Panc1 (cell line): ENCODE measurements around the gene HLA-E. TPM values are rescaled to one million over a fixed set of nuclear protein-coding genes. Genes with fewer than 3 reads are reported as not detected.
"Not testable (repeated sequence)": the region's sequence is repeated elsewhere in the genome, so short reads cannot be mapped to it uniquely, and the experiment has no call there.

Source experiments
- ATAC-seq: fragments of 200-7000 bp; cut with Tn5 transposase; 2 replicates; pipeline ENCODE4 v1.9.1; 2020; ENCODE audit warnings: mild to moderate bottlenecking, moderate library complexity
- BruUV-seq: library from RNA; stranded (reverse); fragments of 400-500 nt; replicated peaks from 2 replicates; lab custom pipeline; 2021; lab: Mats Ljungman, UMichigan
- CTCF ChIA-PET: fragments of 300-600 bp; sonication (Branson Sonifier 250); formaldehyde crosslinking; loops from one replicate; lab custom pipeline; 2022; ENCODE audit warnings: antibody characterized with exemption; lab: Charles Lee
- POLR2A ChIA-PET: fragments of 300-600 bp; sonication (Branson Sonifier 250); formaldehyde crosslinking; loops from one replicate; lab custom pipeline; 2022; ENCODE audit warnings: antibody characterized with exemption; lab: Charles Lee
- DNase-seq: peaks from one replicate; pipeline ENCODE4 v3.0.0-alpha.2; 2010; ENCODE audit warnings: low read depth, low spot score
- H3K27ac ChIP-seq: 2 replicates; pipeline ENCODE4 v1.5.1; 2011; ENCODE audit warnings: mild to moderate bottlenecking, low read length, inconsistent platforms
- H3K27me3 ChIP-seq: fragments of 200-500 bp; sonication (Bioruptor generic); 2 replicates; pipeline ENCODE4 v1.6.0; 2014; ENCODE audit warnings: low read length, inconsistent platforms; ENCODE audit not compliant: control insufficient read depth, insufficient read depth
- H3K36me3 ChIP-seq: fragments of 200-500 bp; sonication (Bioruptor generic); 2 replicates; pipeline ENCODE4 v1.5.1; 2014; ENCODE audit warnings: inconsistent platforms, mild to moderate bottlenecking, low read length, moderate library complexity; ENCODE audit not compliant: control insufficient read depth, insufficient read depth
- H3K4me1 ChIP-seq: 2 replicates; pipeline ENCODE4 v1.5.1; 2011; ENCODE audit warnings: inconsistent platforms, mild to moderate bottlenecking, low read length, moderate library complexity; ENCODE audit not compliant: control insufficient read depth, insufficient read depth
- H3K4me3 ChIP-seq, 2 experiments: 2 replicates each; pipeline ENCODE4 v1.5.1; 2011 to 2012; ENCODE audit warnings: low read depth in 2 of 2, low read length in 2 of 2, mild to moderate bottlenecking in 2 of 2, inconsistent platforms in 1 of 2, moderate library complexity in 1 of 2
- H3K9me3 ChIP-seq: fragments of 200-500 bp; sonication (Bioruptor generic); 2 replicates; pipeline ENCODE4 v1.5.1; 2014; ENCODE audit warnings: low read depth, mild to moderate bottlenecking, inconsistent platforms, low read length, moderate library complexity; ENCODE audit not compliant: control insufficient read depth, insufficient read depth
- POLR2AphosphoS5 ChIP-seq: IDR thresholded peaks from 2 replicates; pipeline ENCODE4 v1.6.1; 2012; ENCODE audit warnings: mild to moderate bottlenecking, low read depth, low read length, moderate library complexity
- SIN3A ChIP-seq: IDR thresholded peaks from 2 replicates; pipeline ENCODE4 v1.6.1; 2012; ENCODE audit warnings: low read depth, mild to moderate bottlenecking, low read length, moderate library complexity, borderline replicate concordance; ENCODE audit not compliant: insufficient read depth
- in situ Hi-C: cut with HindIII; loops from 2 replicates; pipeline ENCODE4 v1.10.0; 2016; ENCODE audit warnings: low sequenced_read_pairs, low pct_unique_long_range_greater_than_20kb
- intact Hi-C: fragments of 100-400 bp; cut with micrococcal nuclease; formaldehyde crosslinking; loops from one replicate; pipeline ENCODE4 v1.10.0; 2022; ENCODE audit not compliant: unreplicated experiment
- total RNA-seq: library from RNA; stranded (reverse); gene quantifications from one replicate; pipeline ENCODE4 v1.2.1, GENCODE V29; 2021; ENCODE audit not compliant: unreplicated experiment

Gene HLA-E
- total RNA-seq, 1 experiment from 2014 or later: 132 TPM

GRCh38 chr6:30515944-30516753 is 26.8 kb downstream of the HLA-E start:
- no peaks in the 10 kb centered on the region for H3K4me1 ChIP-seq
- intact Hi-C loops (no loop called here), in situ Hi-C loops (no loop called here)
- POLR2A ChIA-PET: interaction anchor here (0.7 to 1.1 kb wide), 3 partner anchors 12 to 204 kb away, joined by 3 to 11 read pairs (median 5); no protein-coding TSS in a partner anchor
- H3K4me3 ChIP-seq: peak overlapping the region; percentile 62 to 67
- H3K27ac ChIP-seq: peak overlapping the region; percentile 89
- H3K36me3 ChIP-seq: no peaks in the 10 kb centered on the region
- TSS peak; percentile 87 for BruUV-seq
- ATAC-seq: peak; percentile 95
- no peaks in the 10 kb centered on the region for H3K9me3 ChIP-seq
- CTCF ChIA-PET: interaction anchor here (0.6 to 2.3 kb wide), 5 partner anchors 16 to 92 kb away, joined by 3 to 10 read pairs (median 5); no protein-coding TSS in a partner anchor
- DNase-seq: peak; percentile 46
- TF ChIP-seq SIN3A: no peak
- TF ChIP-seq POLR2AphosphoS5: peak; percentile 42; the same call in 1 of the 2 replicates
- H3K27me3 ChIP-seq: no peaks in the 10 kb centered on the region

- H3K36me3 ChIP-seq, in situ Hi-C loops, DNase-seq, H3K27me3 ChIP-seq, ATAC-seq, H3K9me3 ChIP-seq, BruUV-seq, intact Hi-C loops, H3K4me1 ChIP-seq: not testable (repeated sequence)
- Histone ChIP-seq H3K27ac (peak overlapping the region; percentile 89), H3K4me3 (peak overlapping the region; percentile 62 to 67)
- CTCF ChIA-PET: interaction anchor here (0.7 to 2.3 kb wide), 4 partner anchors 15 to 93 kb away, joined by 3 to 10 read pairs (median 6); no protein-coding TSS in a partner anchor
- POLR2A ChIA-PET: interaction anchor here (0.7 to 1.1 kb wide), 2 partner anchors 13 to 204 kb away, joined by 3 to 5 read pairs; no protein-coding TSS in a partner anchor
These were observed 27.4 kb downstream of the HLA-E start for GRCh38 chr6:30516754-30517076.

- POLR2A ChIA-PET, BruUV-seq, in situ Hi-C loops, H3K4me1 ChIP-seq, H3K27me3 ChIP-seq, H3K36me3 ChIP-seq, ATAC-seq, H3K27ac ChIP-seq, DNase-seq, intact Hi-C loops, H3K9me3 ChIP-seq, H3K4me3 ChIP-seq: not testable (repeated sequence)
- CTCF ChIA-PET: interaction anchor here (2.3 kb wide), 1 partner anchor 14 kb away, joined by 10 read pairs; no protein-coding TSS in a partner anchor
These were observed 28.6 kb downstream of the HLA-E start for GRCh38 chr6:30517767-30518504.

GRCh38 chr6:30518505-30519145 is 29.3 kb downstream of the HLA-E start:
- in situ Hi-C loops, ATAC-seq, CTCF ChIA-PET, H3K4me1 ChIP-seq, POLR2A ChIA-PET, H3K36me3 ChIP-seq, H3K4me3 ChIP-seq, intact Hi-C loops, BruUV-seq, DNase-seq, H3K27ac ChIP-seq, H3K27me3 ChIP-seq, H3K9me3 ChIP-seq: not testable (repeated sequence)
